Hematopoietic multipotent progenitor cell treated with erythropoietin and hydrocortisone succinate and interleukin-3 and kit ligand, for 4 days (in vitro differentiated cells): Measurements from ENCODE around the gene PRR23E.

Experiments used
- DNase-seq: peaks from one replicate; pipeline ENCODE4 v3.0.0-alpha.2; 2015

PRR23E gene

DNA sequence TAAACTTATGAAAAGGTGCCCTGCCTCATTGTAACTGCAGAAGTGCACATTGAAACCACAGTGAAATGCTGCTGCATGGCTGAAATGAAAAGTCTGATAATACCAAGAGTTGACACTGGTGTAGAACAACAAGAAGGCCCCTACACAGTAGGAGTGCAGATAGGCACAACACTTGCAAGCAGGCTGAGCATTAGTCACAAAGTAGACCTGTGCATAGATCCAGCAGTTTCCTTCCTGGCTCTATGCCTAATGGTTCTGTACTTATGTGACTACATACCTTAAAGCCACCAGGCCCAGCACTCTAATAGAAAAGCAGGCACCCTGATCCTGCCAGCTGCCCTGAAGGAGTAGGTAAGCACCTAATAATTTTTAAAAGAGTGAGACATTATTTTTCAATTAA lies 41.8 kb downstream of the PRR23E start:
- DNase-seq = no peak

DNA sequence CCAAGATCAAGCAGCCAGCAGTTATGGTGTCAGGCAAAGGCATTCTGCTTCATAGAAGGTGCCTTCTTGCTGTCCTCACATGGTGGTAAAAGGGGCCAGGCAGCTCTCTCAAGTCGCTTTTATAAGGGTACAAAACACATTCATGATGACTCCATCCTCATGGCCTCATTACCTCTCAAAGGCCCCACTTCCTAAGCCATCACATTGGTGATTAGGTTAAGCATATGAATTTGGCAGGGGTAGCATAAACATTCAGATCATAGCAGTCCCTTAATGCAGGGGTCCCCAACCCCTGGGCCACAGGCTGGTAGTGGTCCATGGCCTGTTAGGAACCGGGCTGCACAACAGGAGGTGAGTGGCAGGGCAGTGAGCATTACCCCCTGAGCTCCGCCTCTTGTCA lies 42.8 kb downstream of the PRR23E start:
- no peak for DNase-seq

DNA sequence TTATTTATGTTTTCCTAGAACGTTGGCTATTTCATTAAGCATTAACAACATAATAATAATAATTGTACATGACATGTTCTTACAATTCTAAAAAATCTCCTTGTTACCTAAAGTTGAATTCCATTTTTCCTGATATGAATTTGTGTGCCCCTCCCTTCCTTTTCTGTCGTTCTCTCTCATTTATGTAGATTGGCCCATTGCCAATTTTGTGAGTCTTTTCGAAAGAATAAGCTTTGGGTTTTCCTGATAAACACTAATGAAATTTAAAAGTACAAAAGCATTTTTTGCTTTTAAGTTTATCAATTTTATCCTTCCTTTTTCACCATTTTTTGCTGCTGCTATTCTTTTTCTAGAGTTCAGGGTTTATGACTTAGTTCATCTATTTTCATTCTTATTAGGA lies 44.9 kb downstream of the PRR23E start:
- no peak for DNase-seq

GRCh38 chr3:127238602-127239001 lies 45.7 kb downstream of the PRR23E start:
- no peak for DNase-seq

- DNase-seq = no peak
Observed at GRCh38 chr3:127247292-127247691, 54.4 kb downstream of the PRR23E start.
